Measurements from ENCODE around the gene SULT1A1. TPM values are rescaled to one million over a fixed set of nuclear protein-coding genes. Genes with fewer than 3 reads are reported as not detected.

SULT1A1 gene
- total and polyA plus RNA-seq, 2 of the 13 experiments (the other 11 are each of a cell fraction or from before 2014, with no cell fraction given): 114 to 147 TPM

- TF ChIP-seq ZSCAN5A (CRISPR knock-in tag; IDR thresholded peaks at IDR 0.05; ENCODE audit: borderline replicate concordance) (no peak), ZNF556 (CRISPR knock-in tag; IDR thresholded peaks at IDR 0.05; ENCODE audit: borderline replicate concordance) (peak; percentile 18; the same call in 1 of the 2 replicates), HNRNPL (IDR thresholded peaks at IDR 0.05; ENCODE audit: low read depth, low read length) (peak; percentile 76; the same call in 1 of the 2 replicates), ZSCAN29 (CRISPR knock-in tag; conservative IDR thresholded peaks at IDR 0.05) (0 out of 2 replicates have a peak, but pooled peaks have one; percentile 44), MLX (CRISPR knock-in tag; IDR thresholded peaks at IDR 0.05) (peak; percentile 82), ZNF138 (CRISPR knock-in tag; IDR thresholded peaks at IDR 0.05; ENCODE audit: low read depth) (no peak), ATF7-NPFF (CRISPR knock-in tag; IDR thresholded peaks at IDR 0.05; ENCODE audit: low read depth) (peak; percentile 50; the same call in 1 of the 2 replicates), HOXA5 (CRISPR knock-in tag; IDR thresholded peaks at IDR 0.05) (peak; percentile 45), EEA1 (CRISPR knock-in tag; IDR thresholded peaks at IDR 0.05; ENCODE audit: borderline replicate concordance) (peak; percentile 87; the same call in 1 of the 2 replicates), ZNF274 (CRISPR knock-in tag; IDR thresholded peaks at IDR 0.05) (no peak; the same call in 1 of the 2 replicates), ZNF382 (CRISPR knock-in tag; IDR thresholded peaks at IDR 0.05; ENCODE audit: borderline replicate concordance) (no peak), TCF7L2 (IDR thresholded peaks at IDR 0.05; ENCODE audit: low read depth, low read length) (no peak), CCAR2 (optimal IDR thresholded peaks at IDR 0.05; ENCODE audit: low read depth, low read length) (no peak), MATR3 (CRISPR knock-in tag; IDR thresholded peaks at IDR 0.05) (no peak), ZNF383 (CRISPR knock-in tag; IDR thresholded peaks at IDR 0.05; ENCODE audit: borderline replicate concordance) (no peak), ZNF616 (CRISPR knock-in tag; IDR thresholded peaks at IDR 0.05; ENCODE audit: low read depth) (peak; percentile 48; the same call in 1 of the 2 replicates), ZNF264 (CRISPR knock-in tag; IDR thresholded peaks at IDR 0.05) (no peak), ZNF709 (CRISPR knock-in tag; IDR thresholded peaks at IDR 0.05) (no peak; the same call in 1 of the 2 replicates), SIX1 (CRISPR knock-in tag; IDR thresholded peaks at IDR 0.05; ENCODE audit: borderline replicate concordance) (peak; percentile 40; the same call in 1 of the 2 replicates), USF2 (IDR thresholded peaks at IDR 0.05; ENCODE audit: low read depth, low read length) (no peak), USF2 (CRISPR knock-in tag; IDR thresholded peaks at IDR 0.05; ENCODE audit: borderline replicate concordance) (no peak; the same call in 1 of the 2 replicates), MIER2 (CRISPR knock-in tag; IDR thresholded peaks at IDR 0.05) (peak; percentile 33; the same call in 1 of the 2 replicates), KLF6 (CRISPR knock-in tag; IDR thresholded peaks at IDR 0.05) (no peak)
- TF ChIP-seq, protein P1, sequence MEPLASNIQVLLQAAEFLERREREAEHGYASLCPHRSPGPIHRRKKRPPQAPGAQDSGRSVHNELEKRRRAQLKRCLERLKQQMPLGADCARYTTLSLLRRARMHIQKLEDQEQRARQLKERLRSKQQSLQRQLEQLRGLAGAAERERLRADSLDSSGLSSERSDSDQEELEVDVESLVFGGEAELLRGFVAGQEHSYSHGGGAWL (CRISPR knock-in tag; IDR thresholded peaks at IDR 0.05): no peak; the same call in 1 of the 2 replicates
These were observed at the start of gene SULT1A1 (continued) for GRCh38 chr16:28609631-28610594.
